OCI-LY7 (cell line): ENCODE data around the gene PUDP. TPM values are rescaled to one million over a fixed set of nuclear protein-coding genes. Genes with fewer than 3 reads are reported as not detected.
A peak's percentile ranks its signal among the peaks of the same experiment; 100 is the strongest.

Source experiments
- BruUV-seq: library from RNA; stranded (reverse); fragments of 400-500 nt; replicated peaks from 2 replicates; lab custom pipeline; 2021; lab: Mats Ljungman, UMichigan
- CTCF ChIA-PET: fragments of 300-600 bp; sonication (Branson Sonifier 250); formaldehyde crosslinking; loops from one replicate; lab custom pipeline; 2022; ENCODE audit warnings: antibody characterized with exemption; ENCODE audit not compliant: unreplicated experiment; lab: Charles Lee
- POLR2A ChIA-PET: fragments of 300-600 bp; sonication (Branson Sonifier 250); formaldehyde crosslinking; loops from one replicate; lab custom pipeline; 2022; ENCODE audit warnings: antibody characterized with exemption; lab: Charles Lee
- DNase-seq: peaks from one replicate; pipeline ENCODE4 v3.0.0-alpha.2; 2015; ENCODE audit warnings: low spot score
- H2AFZ ChIP-seq: fragments of 200-600 bp; sonication (generic), shearing (Covaris generic); 2 replicates; pipeline ENCODE4 v1.6.1; 2014; ENCODE audit warnings: mild to moderate bottlenecking, antibody characterized with exemption, low read length, moderate library complexity
- H3K27ac ChIP-seq: fragments of 200-600 bp; sonication (generic); 2 replicates; pipeline ENCODE4 v1.5.1; 2014; ENCODE audit warnings: mixed run types, low read depth, mild to moderate bottlenecking, moderate library complexity, low read length, inconsistent platforms; ENCODE audit not compliant: poor library complexity, severe bottlenecking
- H3K36me3 ChIP-seq: fragments of 200-600 bp; sonication (generic); 2 replicates; pipeline ENCODE4 v1.6.1; 2014; ENCODE audit warnings: mild to moderate bottlenecking, antibody characterized with exemption, low read length, moderate library complexity, mixed read lengths; ENCODE audit not compliant: insufficient read depth
- H3K4me1 ChIP-seq: fragments of 200-600 bp; sonication (generic); 2 replicates; pipeline ENCODE4 v1.5.1; 2014; ENCODE audit warnings: mild to moderate bottlenecking, low read length; ENCODE audit not compliant: insufficient read depth, poor library complexity, severe bottlenecking
- H3K4me2 ChIP-seq: fragments of 200-600 bp; sonication (generic); 2 replicates; pipeline ENCODE4 v1.6.1; 2014; ENCODE audit warnings: mild to moderate bottlenecking, low read length
- H3K4me3 ChIP-seq: fragments of 200-600 bp; sonication (generic); 2 replicates; pipeline ENCODE4 v1.5.1; 2014; ENCODE audit warnings: mild to moderate bottlenecking, low read depth, low read length; ENCODE audit not compliant: poor library complexity, severe bottlenecking
- H3K79me2 ChIP-seq: fragments of 200-600 bp; sonication (generic); 2 replicates; pipeline ENCODE4 v1.6.1; 2016; ENCODE audit warnings: low read depth, mild to moderate bottlenecking, low read length, moderate library complexity, mixed read lengths; ENCODE audit not compliant: insufficient read depth
- H3K9me2 ChIP-seq: fragments of 200-600 bp; sonication (generic); 2 replicates; pipeline ENCODE4 v1.6.1; 2016; ENCODE audit warnings: mild to moderate bottlenecking, low read length, mixed read lengths; ENCODE audit not compliant: insufficient read depth
- H3K9me3 ChIP-seq: fragments of 200-600 bp; sonication (generic); 2 replicates; pipeline ENCODE4 v1.6.1; 2014; ENCODE audit warnings: mild to moderate bottlenecking, mixed run types, low read length, mixed read lengths
- H4K20me1 ChIP-seq: fragments of 200-600 bp; sonication (generic); 2 replicates; pipeline ENCODE4 v1.6.1; 2014; ENCODE audit warnings: mild to moderate bottlenecking, antibody characterized with exemption, low read length, moderate library complexity, mixed read lengths; ENCODE audit not compliant: insufficient read depth
- CTCF ChIP-seq: fragments of 200-600 bp; sonication (generic); conservative IDR thresholded peaks from 2 replicates; pipeline ENCODE4 v1.5.1; 2014; ENCODE audit warnings: mild to moderate bottlenecking, antibody characterized with exemption, low read length, moderate library complexity, mixed read lengths
- EZH2phosphoT487 ChIP-seq: fragments of 200-600 bp; sonication (generic); IDR thresholded peaks from 2 replicates; pipeline ENCODE4 v1.6.1; 2018; ENCODE audit warnings: low read depth, borderline replicate concordance, mild to moderate bottlenecking, mixed run types, antibody characterized with exemption, low read length, moderate library complexity, mixed read lengths
- intact Hi-C: fragments of 100-400 bp; cut with micrococcal nuclease; formaldehyde crosslinking; loops from one replicate; pipeline ENCODE4 v1.10.0; 2022; ENCODE audit not compliant: unreplicated experiment
- total RNA-seq, 2 experiments: library from RNA; depleted of rRNA in 1 of 2; stranded (reverse); fragments of >200 nt in 1 of 2; shearing (Covaris generic) in 1 of 2; gene quantifications; 2 replicates each; pipeline ENCODE4 v1.2.3, GENCODE V29; 2014 to 2022

PUDP gene
- total RNA-seq, 2 experiments from 2014 or later: 8.8 to 25.7 TPM

- intact Hi-C loops: no loop called here
- no peak overlapping the region for H2AFZ ChIP-seq
- no peak for TF ChIP-seq CTCF
- TF ChIP-seq EZH2phosphoT487: no peak
- no peak for DNase-seq
- POLR2A ChIA-PET: interaction anchor here (1.2 to 2.8 kb wide), 6 partner anchors 12 to 114 kb away, joined by 3 to 11 read pairs (median 4); no protein-coding TSS in a partner anchor
- CTCF ChIA-PET: no interaction called here
- H3K27ac ChIP-seq: peak overlapping the region; percentile 100
- H4K20me1 ChIP-seq: no peaks in the 10 kb centered on the region
- H3K36me3 ChIP-seq: peaks cover 38% of the 10 kb centered on the region
- peak overlapping the region; percentile 52 for H3K4me3 ChIP-seq
- BruUV-seq: no TSS peak
- peaks cover 5% of the 10 kb centered on the region; the same call in 1 of the 2 replicates for H3K9me3 ChIP-seq
- peaks cover 29% of the 10 kb centered on the region; the same call in 1 of the 2 replicates for H3K79me2 ChIP-seq
- peak overlapping the region; percentile 71 for H3K4me2 ChIP-seq
- peaks cover 65% of the 10 kb centered on the region for H3K4me1 ChIP-seq
- no peaks in the 10 kb centered on the region for H3K9me2 ChIP-seq
These were observed 39.9 kb downstream of the PUDP start for GRCh38 chrX:7108030-7108429.

- H3K9me3 ChIP-seq: no peaks in the 10 kb centered on the region; the same call in 1 of the 2 replicates
- peaks cover 42% of the 10 kb centered on the region for H3K36me3 ChIP-seq
- POLR2A ChIA-PET: interaction anchor here (0.6 to 1.3 kb wide), 2 partner anchors 9 to 1637 kb away, joined by 3 to 4 read pairs; no protein-coding TSS in a partner anchor
- TF ChIP-seq EZH2phosphoT487: no peak
- no peak for TF ChIP-seq CTCF
- no peaks in the 10 kb centered on the region for H3K9me2 ChIP-seq
- H3K4me3 ChIP-seq: no peak overlapping the region
- H4K20me1 ChIP-seq: no peaks in the 10 kb centered on the region
- H3K79me2 ChIP-seq: peaks cover 28% of the 10 kb centered on the region; the same call in 1 of the 2 replicates
- CTCF ChIA-PET: no interaction called here
- BruUV-seq: no TSS peak
- H3K4me2 ChIP-seq: no peak overlapping the region
- no peak for DNase-seq
- peaks cover 52% of the 10 kb centered on the region for H3K4me1 ChIP-seq
- no peak overlapping the region for H3K27ac ChIP-seq
- no peak overlapping the region for H2AFZ ChIP-seq
- intact Hi-C loops: no loop called here
These were observed 41.3 kb downstream of the PUDP start for GRCh38 chrX:7106649-7107048.

- ChIA-PET POLR2A (interaction anchor here (1.3 kb wide), 1 partner anchor 10 kb away, joined by 4 read pairs; no protein-coding TSS in a partner anchor), CTCF (no interaction called here)
- intact Hi-C loops: no loop called here
- Histone ChIP-seq H3K36me3 (peaks cover 53% of the 10 kb centered on the region), H3K9me3 (no peaks in the 10 kb centered on the region; the same call in 1 of the 2 replicates), H3K9me2 (no peaks in the 10 kb centered on the region), H3K79me2 (peaks cover 20% of the 10 kb centered on the region; the same call in 1 of the 2 replicates), H3K4me3 (no peak overlapping the region), H3K4me1 (peaks cover 8% of the 10 kb centered on the region), H2AFZ (no peak overlapping the region), H3K27ac (no peak overlapping the region), H3K4me2 (no peak overlapping the region), H4K20me1 (no peaks in the 10 kb centered on the region)
- no peak for TF ChIP-seq CTCF
- no peak for TF ChIP-seq EZH2phosphoT487
- DNase-seq: no peak
- BruUV-seq: no TSS peak
These were observed 45.8 kb downstream of the PUDP start for GRCh38 chrX:7102119-7102518.
